Measurements from ENCODE around the gene PTEN.

Gene PTEN

DNA sequence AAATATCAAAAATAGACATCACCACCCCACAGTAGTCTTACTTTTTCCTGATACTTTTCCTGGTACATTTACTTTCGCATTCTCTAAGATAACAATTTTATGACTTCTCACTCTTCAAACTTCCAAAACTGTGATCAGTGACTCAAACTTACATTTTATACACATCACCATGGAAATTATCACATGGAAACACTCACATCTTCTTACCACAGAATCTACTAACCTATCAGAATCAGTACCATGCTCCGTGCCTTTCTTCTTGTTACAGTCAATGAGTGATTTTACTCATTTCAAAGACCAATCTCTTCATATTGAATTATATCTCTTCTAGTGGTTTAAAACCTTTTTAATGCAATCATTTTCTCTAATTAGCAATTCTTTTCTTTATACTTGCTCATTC lies 120.3 kb downstream of the PTEN start:
- DNase-seq = no peak

DNA sequence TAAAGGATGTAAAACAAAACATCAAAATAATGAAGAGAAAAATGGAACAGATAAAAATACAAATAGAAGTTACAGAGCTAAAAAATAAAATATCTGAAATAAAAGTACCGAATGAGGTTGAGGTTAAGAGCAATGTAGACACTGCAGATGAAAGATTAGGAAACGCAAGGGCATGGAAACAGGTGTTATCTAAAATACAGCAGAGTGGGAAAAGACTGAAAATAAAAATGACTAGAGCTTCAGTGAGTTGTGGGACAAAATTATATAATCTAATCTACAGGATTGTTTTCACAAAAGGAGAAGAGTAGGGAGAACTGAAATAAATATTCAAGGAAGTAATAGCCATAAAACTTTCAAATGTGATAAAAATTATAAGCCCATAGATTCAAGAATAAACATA lies 123.8 kb downstream of the PTEN start:
- no peak for DNase-seq

DNA sequence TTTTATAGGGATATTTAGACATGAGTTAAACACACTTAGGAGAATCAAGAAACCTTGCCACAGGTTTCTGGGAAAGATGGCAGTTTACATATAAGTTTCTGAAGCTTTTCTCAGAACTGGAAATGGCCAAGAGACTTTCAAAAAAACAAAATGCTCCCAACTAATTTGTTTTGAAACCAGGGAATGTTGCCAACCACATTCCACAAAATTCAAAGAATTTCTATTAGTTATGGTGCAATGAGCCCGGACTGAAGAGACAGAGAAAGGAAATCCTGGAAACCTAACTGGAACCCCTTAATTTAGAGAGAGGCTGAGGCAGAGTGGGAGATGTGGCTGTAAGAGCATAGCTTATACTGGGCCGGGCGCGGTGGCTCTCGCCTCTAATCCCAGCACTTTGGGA lies 128.5 kb downstream of the PTEN start:
- DNase-seq = no peak

DNA sequence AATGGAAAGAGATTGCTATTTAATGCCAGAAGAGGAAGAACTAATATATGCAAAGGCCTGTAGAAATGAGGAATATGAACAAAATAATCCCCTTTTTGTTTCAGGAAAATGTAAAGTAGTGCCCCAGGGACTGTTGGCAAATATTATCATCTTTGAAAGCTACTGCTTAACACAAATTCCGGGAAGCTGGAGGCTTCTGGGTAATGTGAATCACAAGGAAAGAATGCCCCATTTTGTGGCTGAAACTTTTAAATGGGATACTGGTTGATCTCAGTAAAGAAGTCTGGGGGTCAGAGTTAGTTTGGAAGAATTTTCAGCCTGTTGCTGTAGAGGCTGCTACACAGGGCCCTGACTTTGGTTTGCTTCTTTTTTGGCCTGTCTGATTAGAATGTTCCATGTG lies 141.0 kb downstream of the PTEN start:
- DNase-seq = no peak

DNA sequence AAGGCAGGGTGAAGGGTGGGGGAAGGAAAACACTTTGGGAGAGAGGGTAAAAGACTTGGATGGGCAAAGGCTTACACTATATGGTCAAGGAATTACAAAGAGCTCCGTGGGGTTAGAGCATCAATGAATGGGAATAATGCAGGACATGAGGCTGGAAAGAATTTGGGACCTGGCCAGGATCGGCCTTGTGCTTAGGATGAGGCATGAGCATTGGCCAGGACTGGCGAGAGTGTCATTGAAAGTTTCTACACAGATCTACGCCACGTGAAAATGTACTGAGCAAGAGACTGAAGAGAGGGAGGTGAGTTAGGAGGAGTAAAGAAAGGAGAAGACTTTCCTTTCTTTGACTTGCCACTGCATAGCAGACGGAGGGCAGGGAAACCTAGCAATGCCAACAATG lies 142.8 kb downstream of the PTEN start:
- DNase-seq = no peak

DNA sequence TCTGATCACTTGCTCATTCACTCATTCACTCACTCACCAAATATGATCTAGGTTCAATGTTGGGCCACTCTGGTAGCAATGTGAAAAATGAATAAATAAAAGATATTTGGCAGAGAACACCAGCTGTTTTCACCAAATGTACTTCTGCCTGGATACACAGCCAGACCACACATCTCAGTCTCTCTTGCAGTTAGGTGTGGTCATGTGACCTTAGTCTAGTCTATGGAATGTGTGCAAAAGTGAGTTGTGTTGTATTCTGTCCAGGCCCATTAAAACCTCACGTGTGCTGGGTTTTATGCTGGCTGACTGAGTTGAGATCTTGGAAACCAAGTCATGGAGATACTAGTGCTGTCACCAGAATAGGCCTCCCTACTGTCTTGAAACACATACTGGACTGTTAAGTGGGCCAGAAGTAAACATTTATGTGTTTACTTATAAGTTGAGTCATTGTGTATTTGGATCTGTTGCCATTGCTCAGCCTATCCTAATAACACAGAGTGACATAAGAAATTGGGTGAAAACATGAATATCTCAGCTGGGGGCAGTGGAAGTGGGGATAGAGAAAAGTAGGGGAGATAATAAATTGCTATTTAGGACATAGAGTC lies 145.5 kb downstream of the PTEN start:
- no peak for DNase-seq

DNA sequence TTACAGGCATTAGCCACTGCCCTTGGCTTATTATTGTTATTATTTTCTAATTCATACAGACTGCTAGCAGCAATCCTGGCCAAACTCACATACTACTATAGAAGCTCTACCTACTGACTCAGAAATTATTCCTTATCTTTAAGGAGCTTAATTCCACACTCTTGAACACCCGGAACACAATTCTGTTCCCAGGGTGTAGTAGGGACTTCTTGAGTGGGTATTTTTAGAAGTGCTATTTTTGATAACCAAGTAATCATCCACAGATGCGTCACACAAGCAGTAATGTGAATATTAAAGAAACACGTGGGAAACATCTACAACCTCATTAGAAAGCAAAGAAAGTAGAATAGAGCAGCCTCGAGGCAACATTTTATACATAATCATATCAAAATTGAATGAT lies 149.2 kb downstream of the PTEN start:
- DNase-seq = no peak

DNA sequence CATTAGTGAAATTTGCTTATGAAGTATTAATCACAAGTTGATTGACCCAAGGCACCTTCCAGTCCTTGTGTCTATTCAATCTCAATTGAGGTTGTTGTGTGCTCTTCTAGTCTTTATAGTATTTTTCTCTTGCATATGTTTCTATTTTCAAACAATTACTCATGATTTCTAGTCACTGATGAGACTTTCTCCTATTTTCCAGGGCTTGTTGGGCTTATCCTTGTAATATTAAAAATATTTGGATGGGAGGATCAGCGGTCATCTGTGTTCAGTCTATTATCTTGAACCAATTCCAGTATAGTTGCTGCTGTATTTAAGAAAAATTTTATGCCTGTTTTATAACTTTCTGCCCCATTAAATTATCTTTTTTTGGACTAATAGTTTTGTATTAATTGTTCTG lies 154.4 kb downstream of the PTEN start:
- no peak for DNase-seq

DNA sequence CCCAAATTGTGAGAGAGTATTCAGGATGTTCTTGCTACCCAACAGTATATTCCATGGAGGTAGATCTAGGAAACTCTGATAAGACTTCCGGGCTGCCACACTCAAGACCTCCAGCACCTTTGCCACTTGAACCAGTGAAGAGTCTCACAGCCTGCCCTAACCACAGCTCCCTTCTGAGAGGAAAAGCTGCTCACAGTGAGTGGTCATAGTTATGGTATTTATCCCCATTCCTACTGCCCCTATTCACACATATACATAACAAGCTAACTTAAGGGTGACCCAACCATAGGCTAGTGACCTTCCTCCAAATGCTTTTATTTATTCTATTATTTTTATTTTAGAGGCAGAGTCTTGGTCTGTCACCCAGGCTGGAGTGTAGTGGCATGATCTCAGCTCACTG lies 156.3 kb downstream of the PTEN start:
- DNase-seq = no peak
